Glomerular endothelial cell (primary cell): ENCODE measurements around the gene PARM1. TPM values are rescaled to one million over a fixed set of nuclear protein-coding genes. Genes with fewer than 3 reads are reported as not detected.

Source experiments
- DNase-seq: peaks from one replicate; pipeline ENCODE4 v3.0.0-alpha.2; 2011; ENCODE audit warnings: low read depth, low spot score; ENCODE audit errors: extremely low read depth
- total RNA-seq: library from RNA; depleted of rRNA; stranded (reverse); fragments of >200 nt; gene quantifications from 2 replicates; pipeline ENCODE4 v1.2.3, GENCODE V29; 2015

The PARM1 gene
- total RNA-seq, 1 donor from 2014 or later, result 0.06 TPM

DNA sequence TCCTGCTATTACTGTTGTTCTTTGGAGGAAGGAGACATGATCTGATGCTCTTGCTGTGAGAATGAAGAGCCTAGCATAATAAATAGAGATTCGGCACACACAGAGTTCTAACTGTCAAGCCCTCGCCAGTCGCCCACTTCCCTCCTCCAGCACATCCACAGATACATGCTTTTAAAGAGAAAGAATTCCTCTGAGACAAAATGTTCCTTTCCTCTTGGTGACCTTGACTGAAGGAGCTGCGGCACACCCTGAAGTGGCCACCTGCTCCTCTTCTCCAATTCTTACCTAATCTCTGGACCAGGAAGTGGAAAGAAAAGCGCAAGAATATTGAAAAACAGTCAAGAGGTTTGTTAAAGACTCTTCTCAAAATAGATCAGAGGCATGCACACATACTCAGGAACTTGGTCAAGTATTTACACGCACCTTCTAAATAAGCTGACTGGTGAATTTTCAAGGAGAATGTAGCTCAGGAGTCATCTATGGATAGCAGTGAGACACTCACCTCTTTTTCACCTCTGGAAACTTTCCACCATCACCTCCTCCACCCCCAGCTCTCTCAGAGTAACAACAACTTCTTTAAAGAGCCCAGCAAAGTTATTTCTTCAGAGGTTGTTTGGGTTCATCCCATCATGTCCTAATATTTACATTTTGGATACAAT lies 95.4 kb downstream of the PARM1 start:
- DNase-seq, result no peak

DNA sequence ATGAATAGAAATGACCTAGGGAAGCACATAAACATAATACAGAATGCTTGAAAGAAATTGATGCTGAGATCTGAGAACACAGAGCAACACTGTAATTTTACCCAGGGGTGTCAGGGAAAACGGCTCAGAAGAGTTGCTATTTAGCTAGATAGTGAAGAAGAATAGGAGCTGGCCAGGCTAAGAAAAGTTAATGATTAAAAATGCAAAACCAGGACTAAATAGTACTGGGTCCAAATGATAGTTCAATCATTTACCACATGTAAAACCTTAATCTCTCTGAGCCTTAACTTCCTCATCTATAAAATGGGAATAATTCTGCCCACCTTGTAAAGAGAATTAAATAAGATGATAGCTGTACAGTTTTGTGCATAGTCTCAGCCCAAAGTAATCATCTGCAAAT lies 97.1 kb downstream of the PARM1 start:
- DNase-seq, result no peak

DNA sequence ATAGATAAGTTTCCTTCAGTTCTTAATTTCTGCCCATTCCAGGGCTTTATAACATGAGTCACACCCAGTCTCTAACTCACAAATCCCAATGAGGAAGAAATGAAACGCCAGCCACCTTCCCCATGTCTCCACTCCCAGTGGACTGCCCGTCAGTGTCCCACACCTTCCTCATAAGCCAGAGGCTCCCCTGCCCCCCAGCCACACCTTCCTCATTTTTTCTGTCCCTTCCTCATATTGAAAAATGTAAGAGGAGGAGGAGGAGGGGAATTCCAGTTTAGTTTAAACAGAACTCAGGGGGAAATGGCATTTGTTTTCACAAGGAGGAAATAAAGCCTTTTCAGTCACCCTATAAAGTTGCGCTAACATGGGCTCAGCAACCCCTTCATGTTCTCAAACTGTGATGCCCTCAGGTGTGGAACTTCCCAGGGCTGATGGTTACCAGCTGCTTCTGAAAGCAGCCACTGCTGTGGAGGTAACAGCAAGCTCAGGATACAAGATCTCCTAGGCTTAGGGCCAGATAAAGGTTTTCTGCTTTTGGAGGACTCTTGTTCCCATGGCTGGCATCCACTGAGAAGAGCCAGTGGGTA lies 97.8 kb downstream of the PARM1 start:
- DNase-seq, result no peak

DNA sequence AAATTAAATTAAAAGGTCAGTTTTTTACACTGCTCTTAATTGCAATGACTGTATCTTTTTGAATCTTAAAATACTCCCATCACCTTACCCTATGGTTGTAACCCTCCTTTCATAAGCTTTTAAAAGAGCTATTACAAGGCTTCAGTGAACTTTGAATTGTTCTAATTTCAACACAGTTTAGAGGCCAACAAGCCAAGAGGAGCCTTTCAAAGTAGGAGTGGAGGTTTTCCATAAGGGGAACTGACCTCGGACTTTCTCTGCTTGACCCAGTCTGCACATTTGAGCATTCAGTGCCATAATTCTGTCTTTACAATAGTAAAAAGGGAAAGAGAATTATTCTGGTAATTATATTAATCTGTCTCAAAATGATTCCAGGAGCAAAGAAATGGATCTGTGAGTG lies 98.9 kb downstream of the PARM1 start:
- DNase-seq, result no peak

DNA sequence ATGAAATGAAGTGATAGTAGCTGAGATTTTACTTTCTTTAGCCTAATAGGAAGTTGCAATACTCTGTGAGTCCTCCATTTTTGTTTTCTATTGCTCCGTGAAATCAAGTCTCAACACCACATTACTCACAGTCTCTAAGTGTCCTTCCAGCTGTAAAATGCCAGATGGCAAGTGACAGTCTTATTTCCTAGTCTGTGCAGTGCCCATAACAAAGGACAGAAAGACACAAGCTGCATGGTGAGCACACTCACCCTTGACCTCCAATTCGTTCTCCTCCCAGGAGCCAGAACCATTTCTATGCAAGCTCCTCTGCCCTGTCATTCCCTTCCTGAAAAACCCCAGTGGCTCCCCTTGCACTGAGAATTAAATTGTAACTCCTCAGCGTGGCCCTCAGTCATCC lies 101.6 kb downstream of the PARM1 start:
- no peak for DNase-seq

DNA sequence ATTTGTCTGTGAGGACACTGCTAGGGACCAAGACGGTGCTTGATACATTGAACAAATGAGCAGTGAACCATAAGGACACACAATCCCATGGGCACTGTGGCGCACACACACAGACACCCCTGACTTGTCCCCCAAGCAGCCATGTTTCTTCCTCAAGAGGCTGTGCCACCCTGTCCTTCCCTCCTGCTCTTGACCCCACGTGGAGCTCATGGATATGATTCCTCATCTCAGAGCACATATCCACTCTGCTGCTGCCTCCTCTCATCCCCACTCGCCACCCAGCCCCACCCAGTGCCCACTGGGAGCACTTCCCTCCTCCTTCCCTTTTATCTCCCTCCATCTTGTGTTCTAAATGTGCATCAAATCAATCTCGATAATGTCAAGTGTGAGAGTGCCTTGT lies 102.4 kb downstream of the PARM1 start:
- DNase-seq, result no peak

DNA sequence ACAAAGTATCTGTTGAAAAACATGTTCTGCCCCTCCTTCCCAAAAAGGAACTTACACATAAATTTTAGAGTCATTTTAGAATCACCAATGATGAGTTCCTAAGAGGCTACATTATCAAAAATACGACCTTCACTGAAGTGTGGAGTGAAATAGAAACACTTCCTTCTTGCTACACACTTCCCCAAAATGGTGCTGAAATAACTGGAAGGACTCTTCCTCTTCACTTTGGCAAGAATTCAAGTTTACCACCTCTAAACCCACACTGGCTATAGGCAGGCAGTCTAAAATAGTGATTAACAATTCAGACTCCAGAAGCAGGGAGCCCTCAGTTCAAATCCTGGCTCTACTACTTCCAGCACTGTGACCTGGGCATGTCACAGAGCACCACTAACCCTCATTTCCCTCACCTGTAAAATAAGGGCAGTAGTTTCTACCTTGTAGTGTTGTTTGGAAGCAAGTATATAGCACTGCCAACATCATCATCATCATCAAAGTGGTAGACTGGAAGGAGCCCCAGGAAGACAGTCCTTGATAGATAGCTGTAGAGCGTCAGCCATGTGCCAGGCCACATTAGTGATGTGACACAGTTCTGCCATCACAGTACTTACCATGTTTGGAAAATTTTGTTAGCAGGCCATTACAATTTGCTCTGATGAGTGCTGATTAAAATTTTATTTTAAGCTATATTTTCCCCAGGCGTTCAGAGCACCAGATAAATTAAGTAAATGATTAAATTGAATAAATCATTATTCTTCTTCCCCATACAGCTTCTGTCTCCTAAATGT lies 103.3 kb downstream of the PARM1 start:
- no peak for DNase-seq

DNA sequence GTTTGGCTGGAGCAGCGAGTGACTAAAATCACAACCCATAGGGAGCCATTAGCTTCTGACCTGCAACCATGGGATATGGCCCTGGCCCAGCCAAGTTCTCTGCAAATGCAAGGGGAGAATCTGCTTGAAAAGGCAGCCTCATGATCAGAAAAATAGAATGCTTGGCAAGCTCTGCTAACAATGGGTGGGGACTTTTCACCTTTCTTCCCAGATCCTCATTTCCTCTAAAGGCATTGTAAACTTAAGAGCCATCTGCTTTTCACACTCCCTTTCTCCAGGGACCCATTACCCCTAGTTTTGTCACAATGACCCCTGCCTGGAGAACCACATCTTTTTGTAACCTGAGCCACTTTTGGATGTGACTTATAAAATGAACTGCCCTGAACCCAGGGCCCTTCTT lies 104.3 kb downstream of the PARM1 start:
- no peak for DNase-seq

DNA sequence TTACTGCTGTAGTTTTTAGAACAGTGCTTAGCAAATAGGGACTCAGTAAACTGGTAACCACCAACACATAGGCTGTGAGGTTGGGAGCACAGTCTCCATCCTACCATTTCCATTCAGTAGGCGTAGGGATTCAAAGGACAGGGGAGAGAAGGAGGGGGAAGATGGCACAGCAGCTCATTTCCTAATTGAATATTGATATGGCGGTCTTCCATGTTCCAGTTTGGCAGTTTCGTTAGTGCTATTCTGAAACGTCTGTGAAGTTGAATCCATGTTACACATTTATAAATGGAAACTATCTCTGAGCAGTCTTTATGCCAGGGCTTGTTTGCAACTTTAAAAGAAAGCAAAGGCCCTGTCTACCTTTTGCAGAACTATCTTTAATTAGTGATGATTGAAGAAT lies 105.5 kb downstream of the PARM1 start:
- no peak for DNase-seq

DNA sequence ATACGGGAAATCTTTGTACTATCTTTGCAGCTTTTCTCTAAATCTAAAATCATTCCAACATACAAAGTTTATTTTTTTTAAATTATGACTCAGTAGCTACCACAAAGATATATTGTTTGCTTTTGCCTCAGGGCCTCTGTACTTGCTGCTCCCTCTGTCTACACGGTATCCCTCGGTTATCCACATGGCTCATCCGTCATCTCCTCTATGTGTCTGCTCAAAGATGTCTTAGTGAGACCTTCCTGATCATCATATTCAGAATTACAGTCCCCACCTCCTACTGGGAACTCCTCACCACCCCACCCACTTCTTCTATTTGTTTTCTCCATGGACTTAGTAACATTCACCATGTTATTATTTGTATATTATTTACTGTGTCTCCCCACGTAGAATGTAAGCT lies 107.8 kb downstream of the PARM1 start:
- no peak for DNase-seq

DNA sequence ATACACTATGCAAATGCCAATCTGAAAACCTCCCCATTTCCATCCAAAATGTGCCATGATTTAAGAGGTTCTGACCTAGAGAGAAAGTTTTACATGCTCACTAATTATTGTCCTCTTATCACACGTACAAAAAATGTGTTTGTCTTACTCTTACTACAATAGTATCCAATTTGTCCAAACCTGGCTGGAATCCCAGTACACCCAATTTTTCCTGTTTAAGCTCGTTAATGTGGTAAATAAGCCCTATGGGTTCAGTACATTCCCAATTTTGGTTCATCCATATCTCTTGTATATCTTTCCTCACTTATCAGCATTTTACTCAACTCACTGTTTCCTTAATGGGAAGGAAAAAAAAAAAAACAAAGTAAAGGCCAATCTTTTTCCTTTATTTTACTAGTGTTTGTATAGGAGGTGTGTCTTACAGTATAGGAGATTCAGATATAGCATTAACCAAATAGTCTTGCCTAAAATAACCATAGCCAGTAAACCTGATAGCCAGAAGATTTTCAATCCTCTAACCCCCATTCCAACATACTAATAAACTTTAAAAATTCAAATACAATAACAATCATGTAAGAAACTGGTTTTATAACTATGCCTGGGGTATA lies 109.8 kb downstream of the PARM1 start:
- DNase-seq, result no peak

DNA sequence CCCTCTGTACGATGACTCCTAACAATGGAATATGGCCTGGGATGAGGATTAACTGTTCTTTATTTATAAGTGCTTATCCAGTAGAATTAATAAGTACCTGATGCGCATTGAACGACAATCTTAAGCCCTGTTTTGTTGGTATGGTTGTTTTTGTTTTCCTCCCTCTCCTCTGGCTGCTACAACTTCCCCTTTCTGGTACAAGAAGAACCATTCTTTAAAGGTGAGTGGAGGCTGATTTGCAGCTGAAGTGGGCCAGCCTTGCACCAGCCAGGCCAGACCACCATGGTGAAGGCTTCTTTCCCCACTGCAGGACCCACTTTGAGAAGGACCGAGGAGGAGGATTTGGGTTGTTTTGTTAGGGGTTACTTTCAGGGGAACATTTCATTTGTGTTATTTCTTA lies 113.3 kb downstream of the PARM1 start:
- no peak for DNase-seq

DNA sequence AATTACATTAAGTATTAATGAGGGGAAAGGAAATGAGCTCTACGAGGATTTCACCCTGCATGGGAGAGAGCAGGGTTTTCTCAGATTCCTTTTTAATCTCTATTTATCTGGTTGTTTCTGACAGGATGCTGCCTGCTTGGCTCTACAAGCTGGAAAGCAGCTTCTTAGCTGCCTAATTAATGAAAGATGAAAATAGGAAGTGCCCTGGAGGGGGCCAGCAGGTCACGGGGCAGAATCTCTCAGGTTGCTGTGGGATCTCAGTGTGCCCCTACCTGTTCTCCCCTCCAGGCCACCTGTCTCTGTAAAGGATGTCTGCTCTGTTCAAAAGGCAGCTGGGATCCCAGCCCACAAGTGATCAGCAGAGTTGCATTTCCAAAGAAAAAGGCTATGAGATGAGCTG lies 113.7 kb downstream of the PARM1 start:
- no peak for DNase-seq

DNA sequence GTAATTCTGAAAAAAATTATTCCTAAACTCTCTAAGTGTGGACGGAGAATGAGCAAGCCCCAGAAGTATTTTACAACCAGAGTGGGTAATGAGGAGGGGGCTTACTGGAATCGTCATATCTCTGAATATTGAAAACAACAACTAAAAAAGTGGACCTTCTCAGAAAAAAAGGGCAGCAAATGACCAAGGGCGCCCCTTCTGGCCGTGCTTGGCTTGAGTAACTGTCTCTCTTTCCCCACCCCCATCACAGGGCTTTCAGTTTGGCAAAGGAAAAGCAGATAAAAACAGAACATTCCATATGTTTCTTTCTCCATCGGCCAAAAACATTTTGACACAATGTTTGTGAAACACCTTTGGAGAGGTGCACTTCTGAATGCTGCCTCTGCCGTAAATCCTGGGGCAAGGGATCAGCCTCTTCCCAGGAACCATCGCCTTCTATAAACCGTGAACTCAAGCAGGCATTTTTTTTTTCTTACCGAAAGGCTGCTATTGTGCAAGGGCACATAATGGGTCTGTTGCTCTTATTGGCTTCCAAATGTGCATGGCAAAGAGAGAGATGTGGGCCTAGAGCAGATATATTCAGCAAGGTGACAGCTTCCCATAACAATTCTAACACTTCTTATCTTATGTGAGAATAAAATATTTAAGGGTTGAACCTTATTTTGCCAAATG lies 115.4 kb downstream of the PARM1 start:
- no peak for DNase-seq

DNA sequence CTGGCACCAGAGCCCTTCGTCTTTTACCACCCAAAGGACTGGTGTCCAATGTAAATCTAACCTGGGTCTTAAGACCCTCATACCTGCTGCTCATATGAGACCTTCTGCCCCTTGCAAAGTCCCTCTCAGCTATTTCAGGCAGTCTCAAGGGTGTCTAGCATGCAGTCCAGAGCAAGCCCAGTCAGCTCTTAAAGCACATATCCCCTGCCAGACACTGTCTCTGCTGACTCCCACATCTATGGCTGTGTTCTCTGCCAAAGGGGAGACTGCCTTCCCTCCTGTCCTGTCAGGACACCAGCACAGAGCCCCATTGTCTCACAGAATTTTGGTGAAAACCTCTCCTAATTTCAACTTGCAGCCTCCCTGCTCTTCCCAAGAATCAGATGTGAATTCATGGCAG lies 118.5 kb downstream of the PARM1 start:
- no peak for DNase-seq

DNA sequence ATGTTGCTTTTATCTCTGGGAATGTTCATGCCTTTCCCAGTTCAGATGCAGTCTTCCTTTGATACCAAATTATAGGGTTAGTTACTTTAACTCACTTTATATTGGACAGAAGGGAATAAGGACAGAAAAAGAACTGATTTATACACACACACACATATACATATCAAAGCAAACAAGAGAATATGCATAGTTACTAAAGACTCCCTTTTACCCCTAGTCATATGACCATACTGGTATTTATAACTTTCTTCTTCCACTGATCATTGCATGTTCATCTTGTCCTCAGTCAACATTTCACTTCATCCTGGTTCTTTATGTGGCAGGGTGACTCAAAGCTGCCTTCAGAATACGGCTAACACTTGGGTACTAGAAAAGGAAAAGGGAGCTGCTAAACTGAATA lies 120.4 kb downstream of the PARM1 start:
- DNase-seq, result no peak

DNA sequence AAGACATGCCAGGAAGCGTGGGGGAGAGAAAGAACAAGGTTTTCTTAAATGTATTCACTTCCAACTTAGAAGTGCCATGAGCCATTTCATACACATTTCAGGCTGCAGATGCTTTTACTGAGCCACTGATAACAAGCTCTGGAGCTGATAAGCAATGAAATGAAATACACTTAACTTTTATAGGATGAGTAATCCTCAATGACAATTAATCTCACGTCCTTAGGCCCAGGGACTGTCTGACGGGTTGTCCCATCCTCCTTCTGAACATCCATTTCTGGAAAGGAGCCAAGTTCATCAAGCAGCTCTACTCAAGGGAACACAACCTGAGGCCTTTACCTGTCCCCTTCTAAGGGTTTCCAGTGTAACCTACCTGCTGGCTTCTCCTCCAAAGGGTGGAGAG lies 121.2 kb downstream of the PARM1 start:
- no peak for DNase-seq

DNA sequence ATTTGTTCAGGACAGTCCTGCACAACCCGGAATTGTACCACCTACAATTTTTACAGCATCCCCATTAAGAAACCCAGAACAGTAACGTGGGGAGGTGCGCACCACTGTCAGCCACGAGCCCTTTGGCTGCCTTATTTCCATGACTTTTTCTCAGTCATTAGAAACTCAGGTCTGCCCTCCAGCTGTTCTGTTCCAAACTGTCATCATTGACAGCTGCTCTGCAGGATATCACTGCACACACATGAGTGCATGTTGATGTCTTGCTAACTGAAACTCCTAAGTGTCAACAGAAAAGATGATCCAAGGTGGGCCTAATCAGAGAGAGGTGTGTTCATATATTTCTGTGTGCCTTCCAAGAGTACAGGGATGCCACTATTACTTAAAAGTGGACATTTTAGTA lies 123.4 kb downstream of the PARM1 start:
- no peak for DNase-seq

DNA sequence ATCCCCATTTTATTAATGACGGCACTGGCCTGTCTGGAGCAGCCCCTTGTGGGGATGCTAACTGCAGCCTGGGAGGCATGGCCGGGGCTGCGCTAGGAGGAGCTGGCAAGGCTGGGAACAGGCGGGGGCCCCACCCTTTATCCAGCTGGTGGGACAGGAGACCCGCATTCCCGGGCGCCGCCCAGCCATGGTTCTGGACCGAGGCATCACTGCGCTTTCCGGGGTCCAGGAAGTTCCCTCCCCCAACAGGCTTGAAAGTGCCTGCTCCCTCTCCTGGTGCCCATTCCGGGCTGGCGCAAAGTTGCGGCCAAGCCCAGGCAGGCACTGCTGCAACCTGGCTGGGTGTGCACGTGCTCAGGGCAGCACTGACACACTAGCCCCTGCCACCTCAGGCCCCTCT lies 124.5 kb downstream of the PARM1 start:
- no peak for DNase-seq

DNA sequence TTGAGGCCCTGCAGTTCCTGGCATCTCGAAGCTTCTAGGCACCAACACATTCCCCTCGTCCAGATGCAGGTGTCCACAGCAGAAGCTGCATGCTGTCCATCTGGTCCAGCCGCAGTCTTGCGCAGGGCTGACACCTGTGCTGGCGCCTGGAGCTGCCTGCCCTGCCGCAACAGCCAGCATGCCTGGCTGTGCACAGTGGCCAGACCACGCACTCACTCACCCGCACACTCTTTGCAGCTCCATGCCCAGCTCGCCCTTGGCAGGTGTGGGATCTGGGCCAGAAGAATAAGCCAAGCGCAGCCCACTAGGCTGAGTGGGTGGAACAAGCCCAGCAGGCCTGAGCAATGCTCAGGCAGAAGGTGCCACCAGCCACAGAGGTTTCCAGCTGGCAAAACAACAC lies 125.6 kb downstream of the PARM1 start:
- DNase-seq, result no peak

DNA sequence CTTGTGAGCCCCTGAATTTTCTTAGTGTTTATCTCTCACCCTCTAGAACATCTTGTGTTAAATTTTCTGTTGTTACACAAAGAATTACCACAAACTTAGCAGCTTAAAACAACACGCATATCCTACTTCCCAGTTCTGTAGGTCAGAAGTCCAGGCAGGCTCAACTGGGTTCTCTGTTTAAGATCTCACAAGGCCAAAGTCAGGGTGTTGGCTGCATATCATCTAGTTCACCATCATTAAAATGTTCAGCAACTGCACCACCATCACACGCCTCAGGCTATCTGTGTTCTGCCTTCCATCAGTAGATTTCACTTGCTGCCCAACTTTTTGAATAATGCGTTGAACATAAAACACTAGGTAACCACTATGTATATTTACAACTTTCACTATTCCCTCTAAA lies 130.5 kb downstream of the PARM1 start:
- DNase-seq, result no peak
